ENCODE results near the gene RPL15.
A peak's percentile ranks its signal among the peaks of the same experiment; 100 is the strongest.

Gene RPL15

DNA sequence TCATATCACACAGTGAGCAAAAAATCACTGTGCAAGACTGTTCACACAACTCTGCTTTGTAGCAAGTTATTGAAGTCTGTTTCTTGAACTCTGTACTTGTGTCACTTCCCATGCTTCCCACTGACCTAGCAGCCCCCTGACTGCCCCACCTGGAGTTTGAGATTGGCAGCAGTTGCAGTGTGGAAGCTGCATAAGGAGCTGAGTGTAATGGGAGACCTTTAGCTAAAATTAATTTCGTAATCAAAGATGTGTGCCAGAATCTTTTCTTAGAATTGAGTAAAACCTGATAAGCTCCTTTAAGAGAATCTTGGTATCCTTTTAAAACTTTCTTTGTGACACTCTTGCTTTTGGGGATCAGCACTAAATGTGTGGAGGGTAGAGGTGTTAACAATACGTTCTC is 43.0 kb upstream of the RPL15 start:
- CTCF ChIA-PET = interaction anchor here (0.8 to 1.4 kb wide), 3 partner anchors 15 to 37 kb away, joined by 3 to 9 read pairs (median 3); no protein-coding TSS in a partner anchor
- POLR2A ChIA-PET = no interaction called here
- TF ChIP-seq, protein P1, sequence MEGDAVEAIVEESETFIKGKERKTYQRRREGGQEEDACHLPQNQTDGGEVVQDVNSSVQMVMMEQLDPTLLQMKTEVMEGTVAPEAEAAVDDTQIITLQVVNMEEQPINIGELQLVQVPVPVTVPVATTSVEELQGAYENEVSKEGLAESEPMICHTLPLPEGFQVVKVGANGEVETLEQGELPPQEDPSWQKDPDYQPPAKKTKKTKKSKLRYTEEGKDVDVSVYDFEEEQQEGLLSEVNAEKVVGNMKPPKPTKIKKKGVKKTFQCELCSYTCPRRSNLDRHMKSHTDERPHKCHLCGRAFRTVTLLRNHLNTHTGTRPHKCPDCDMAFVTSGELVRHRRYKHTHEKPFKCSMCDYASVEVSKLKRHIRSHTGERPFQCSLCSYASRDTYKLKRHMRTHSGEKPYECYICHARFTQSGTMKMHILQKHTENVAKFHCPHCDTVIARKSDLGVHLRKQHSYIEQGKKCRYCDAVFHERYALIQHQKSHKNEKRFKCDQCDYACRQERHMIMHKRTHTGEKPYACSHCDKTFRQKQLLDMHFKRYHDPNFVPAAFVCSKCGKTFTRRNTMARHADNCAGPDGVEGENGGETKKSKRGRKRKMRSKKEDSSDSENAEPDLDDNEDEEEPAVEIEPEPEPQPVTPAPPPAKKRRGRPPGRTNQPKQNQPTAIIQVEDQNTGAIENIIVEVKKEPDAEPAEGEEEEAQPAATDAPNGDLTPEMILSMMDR (IDR thresholded peaks at IDR 0.05; ENCODE audit: control extremely low read depth, extremely low read depth, low read depth, missing control alignments) = no peak

DNA sequence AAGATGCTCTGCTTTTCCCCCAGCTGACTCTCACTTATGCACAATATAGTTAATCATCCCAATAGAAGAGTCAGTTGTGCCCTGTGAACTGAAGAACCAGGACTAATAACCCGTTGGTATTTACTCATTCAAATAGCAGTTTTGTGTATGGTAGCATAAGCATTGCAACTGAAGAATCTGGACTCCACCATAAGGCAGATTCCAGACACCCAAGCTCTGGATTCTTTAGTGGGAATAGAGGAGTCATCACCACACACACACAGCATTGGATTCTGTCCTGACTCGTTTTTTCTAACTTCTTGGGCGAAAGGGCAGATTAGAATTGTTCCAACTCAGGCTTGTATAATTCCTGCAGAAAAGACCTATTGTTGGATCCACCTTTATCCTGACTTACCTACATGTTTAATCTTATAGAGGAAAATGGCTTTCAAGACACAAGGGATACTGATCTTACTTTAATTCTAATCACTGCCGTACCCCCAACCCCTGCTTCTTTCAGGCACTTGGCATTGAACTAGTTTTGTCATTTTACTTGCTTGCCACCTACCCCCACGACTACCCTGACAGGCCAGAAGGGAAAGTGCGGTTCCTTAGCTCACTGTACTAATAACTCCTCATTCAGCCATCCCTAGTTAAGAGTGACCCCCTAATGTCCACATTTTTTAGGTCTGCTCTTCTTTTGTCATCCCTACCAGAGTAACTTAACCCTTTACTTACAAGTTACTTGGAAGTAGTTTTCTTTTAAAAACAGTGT is 42.4 kb upstream of the RPL15 start:
- DNase-seq (ENCODE audit: extremely low spot score) = no peak
- TF ChIP-seq, protein P1 (IDR thresholded peaks at IDR 0.05; ENCODE audit: control extremely low read depth, extremely low read depth, low read depth, missing control alignments) = no peak
- POLR2A ChIA-PET = no interaction called here
- CTCF ChIA-PET = interaction anchor here (0.8 to 1.4 kb wide), 4 partner anchors 14 to 40 kb away, joined by 3 to 9 read pairs (median 3); no protein-coding TSS in a partner anchor

More for the DNA sequence above, 43.0 kb upstream of the RPL15 start:
- no peak for DNase-seq (ENCODE audit: extremely low spot score)

DNA sequence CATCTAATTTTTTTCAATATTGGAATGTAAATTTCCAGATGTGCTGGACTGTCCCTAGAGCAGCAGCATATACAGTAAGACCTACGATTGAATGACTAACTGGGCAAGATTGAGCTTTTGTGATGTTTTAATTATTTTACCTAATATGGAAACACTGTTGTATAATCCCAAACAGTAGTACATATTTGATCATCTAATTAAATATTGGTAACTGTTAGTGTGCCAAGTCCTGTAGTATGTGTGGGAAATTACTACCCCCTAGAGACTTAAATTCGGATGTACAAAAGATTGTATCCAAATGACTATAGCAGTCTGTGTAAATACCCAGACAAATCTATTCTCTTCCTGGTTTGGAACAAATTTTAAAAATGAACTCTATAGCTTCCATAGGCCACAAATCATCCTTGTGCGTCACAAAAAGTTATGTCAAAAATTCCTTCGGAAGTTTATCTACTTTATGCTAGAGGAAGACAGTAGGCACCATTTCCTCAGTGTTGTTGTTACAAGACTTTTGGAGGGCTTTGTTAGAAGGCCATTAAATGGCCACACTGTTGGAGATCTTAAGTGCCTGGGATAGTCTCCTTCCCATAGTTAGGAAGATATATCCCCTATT is 41.7 kb upstream of the RPL15 start:
- DNase-seq (ENCODE audit: extremely low spot score) = no peak
- ChIA-PET CTCF (interaction anchor here (0.9 kb wide), 1 partner anchor 41 kb away, joined by 3 read pairs; no protein-coding TSS in a partner anchor), POLR2A (no interaction called here)
- TF ChIP-seq, protein P1 (IDR thresholded peaks at IDR 0.05; ENCODE audit: control extremely low read depth, extremely low read depth, low read depth, missing control alignments) = peak; percentile 5

GRCh38 chr3:23876923-23877322 is 40.0 kb upstream of the RPL15 start:
- ChIA-PET POLR2A (no interaction called here), CTCF (interaction anchor here (0.9 to 3.8 kb wide), 5 partner anchors 11 to 43 kb away, joined by 3 to 33 read pairs (median 3); no protein-coding TSS in a partner anchor)
- TF ChIP-seq, protein P1 (IDR thresholded peaks at IDR 0.05; ENCODE audit: control extremely low read depth, extremely low read depth, low read depth, missing control alignments) = no peak
- no peak for DNase-seq (ENCODE audit: extremely low spot score)

DNA sequence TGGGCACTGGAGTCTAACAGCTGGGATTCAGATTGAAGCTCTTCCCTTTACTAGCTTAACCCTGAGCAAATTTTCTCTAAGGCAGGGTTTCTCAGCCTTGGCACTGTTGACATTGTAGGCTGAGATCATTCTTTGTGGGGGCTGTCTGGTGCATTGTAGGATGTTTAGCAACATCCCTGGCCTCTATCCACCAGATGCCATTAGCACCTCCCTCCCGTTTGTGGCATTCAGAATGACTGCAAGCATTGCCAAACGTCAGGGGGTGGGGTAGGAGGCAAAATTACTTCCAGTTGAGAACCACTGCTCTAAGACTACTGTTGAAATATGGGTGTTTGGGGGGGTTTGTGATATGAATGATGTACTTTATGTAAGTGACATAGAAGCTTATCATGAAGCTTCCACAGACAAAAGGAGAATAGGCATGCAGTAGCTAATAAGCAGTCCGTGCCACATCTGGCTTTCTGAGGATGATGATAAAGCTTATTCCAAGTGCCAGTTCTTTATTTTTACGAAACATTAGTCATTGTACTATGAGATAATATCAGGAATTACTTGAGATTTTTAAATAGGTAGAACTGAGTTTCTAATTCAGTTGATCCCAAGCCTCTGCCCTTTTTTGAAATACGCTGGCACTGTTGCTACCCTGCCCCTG is 39.5 kb upstream of the RPL15 start:
- no peak for DNase-seq (ENCODE audit: extremely low spot score)
- TF ChIP-seq, protein P1 (IDR thresholded peaks at IDR 0.05; ENCODE audit: control extremely low read depth, extremely low read depth, low read depth, missing control alignments) = no peak
- POLR2A ChIA-PET = no interaction called here
- CTCF ChIA-PET = interaction anchor here (0.6 to 3.8 kb wide), 5 partner anchors 11 to 676 kb away, joined by 3 to 33 read pairs (median 3); no protein-coding TSS in a partner anchor

- POLR2A ChIA-PET = interaction anchor here (1.0 kb wide), 1 partner anchor 37 kb away, joined by 3 read pairs; the partner anchor contains the start of genes NKIRAS1 and RPL15
- DNase-seq (ENCODE audit: extremely low spot score) = no peak
- TF ChIP-seq, protein P1 (IDR thresholded peaks at IDR 0.05; ENCODE audit: control extremely low read depth, extremely low read depth, low read depth, missing control alignments) = no peak
- CTCF ChIA-PET = interaction anchor here (1.0 to 3.8 kb wide), 2 partner anchors 9 kb away, joined by 7 to 33 read pairs; no protein-coding TSS in a partner anchor
Measured at GRCh38 chr3:23879485-23879884, 37.4 kb upstream of the RPL15 start.

Measured in GM10248 (cell line).